ENCODE data around the gene KLHL29.

The KLHL29 gene

GRCh38 chr2:23512778-23513177 is 127.8 kb downstream of the KLHL29 start:
- no peak for TF ChIP-seq CTCF (IDR thresholded peaks at IDR 0.05; ENCODE audit: low read depth, low read length)
- no peak for TF ChIP-seq POLR2A (IDR thresholded peaks at IDR 0.05; ENCODE audit: extremely low read depth, insufficient read length)
- no peak for TF ChIP-seq MAX (IDR thresholded peaks at IDR 0.05; ENCODE audit: low read depth, low read length)
- TF ChIP-seq MYC (IDR thresholded peaks at IDR 0.05; ENCODE audit: low read depth, low read length): no peak
- H3K4me3 ChIP-seq (ENCODE audit: low read depth, low read length): no peak overlapping the region
- DNase-seq (ENCODE audit: low read depth): no peak

- TF ChIP-seq MAX (IDR thresholded peaks at IDR 0.05; ENCODE audit: low read depth, low read length) (no peak), MYC (IDR thresholded peaks at IDR 0.05; ENCODE audit: low read depth, low read length) (no peak), POLR2A (IDR thresholded peaks at IDR 0.05; ENCODE audit: extremely low read depth, insufficient read length) (no peak), CTCF (IDR thresholded peaks at IDR 0.05; ENCODE audit: low read depth, low read length) (no peak)
- H3K4me3 ChIP-seq (ENCODE audit: low read depth, low read length): no peak overlapping the region
- no peak for DNase-seq (ENCODE audit: low read depth)
Observed at GRCh38 chr2:23513245-23513871, 128.4 kb downstream of the KLHL29 start.

- TF ChIP-seq MYC (IDR thresholded peaks at IDR 0.05; ENCODE audit: low read depth, low read length) (no peak), POLR2A (IDR thresholded peaks at IDR 0.05; ENCODE audit: extremely low read depth, insufficient read length) (no peak), MAX (IDR thresholded peaks at IDR 0.05; ENCODE audit: low read depth, low read length) (no peak), CTCF (IDR thresholded peaks at IDR 0.05; ENCODE audit: low read depth, low read length) (no peak)
- no peak overlapping the region for H3K4me3 ChIP-seq (ENCODE audit: low read depth, low read length)
- DNase-seq (ENCODE audit: low read depth): no peak
Observed at GRCh38 chr2:23513872-23514793, 129.2 kb downstream of the KLHL29 start.

GRCh38 chr2:23516520-23517256 is 131.7 kb downstream of the KLHL29 start:
- no peak overlapping the region for H3K4me3 ChIP-seq (ENCODE audit: low read depth, low read length)
- no peak for TF ChIP-seq MAX (IDR thresholded peaks at IDR 0.05; ENCODE audit: low read depth, low read length)
- no peak for TF ChIP-seq MYC (IDR thresholded peaks at IDR 0.05; ENCODE audit: low read depth, low read length)
- TF ChIP-seq POLR2A (IDR thresholded peaks at IDR 0.05; ENCODE audit: extremely low read depth, insufficient read length): no peak
- no peak for TF ChIP-seq CTCF (IDR thresholded peaks at IDR 0.05; ENCODE audit: low read depth, low read length)
- DNase-seq (ENCODE audit: low read depth): no peak

- TF ChIP-seq POLR2A (IDR thresholded peaks at IDR 0.05; ENCODE audit: extremely low read depth, insufficient read length) (no peak), CTCF (IDR thresholded peaks at IDR 0.05; ENCODE audit: low read depth, low read length) (no peak), MYC (IDR thresholded peaks at IDR 0.05; ENCODE audit: low read depth, low read length) (no peak), MAX (IDR thresholded peaks at IDR 0.05; ENCODE audit: low read depth, low read length) (no peak)
- no peak for DNase-seq (ENCODE audit: low read depth)
- H3K4me3 ChIP-seq (ENCODE audit: low read depth, low read length): no peak overlapping the region
Observed at GRCh38 chr2:23518481-23519333, 133.7 kb downstream of the KLHL29 start.

All from NB4 (cell line).